IPS-15b (cell line): ENCODE data around the gene NUBP2.
"Not testable (repeated sequence)": the region's sequence is repeated elsewhere in the genome, so short reads cannot be mapped to it uniquely, and the experiment has no call there.

ENCODE experiments used
- H3K27me3 ChIP-seq: one replicate; pipeline ENCODE4 v1.6.1; 2013; ENCODE audit warnings: low read length; ENCODE audit not compliant: control insufficient read depth, insufficient read depth
- H3K36me3 ChIP-seq: one replicate; pipeline ENCODE4 v1.6.1; 2013; ENCODE audit warnings: low read length; ENCODE audit not compliant: control insufficient read depth, insufficient read depth
- H3K4me1 ChIP-seq: one replicate; pipeline ENCODE4 v1.6.1; 2013; ENCODE audit warnings: mild to moderate bottlenecking, low read length; ENCODE audit not compliant: control insufficient read depth, insufficient read depth
- H3K4me3 ChIP-seq: one replicate; pipeline ENCODE4 v1.5.1; 2013; ENCODE audit warnings: low read depth, low read length
- H3K9ac ChIP-seq: one replicate; pipeline ENCODE4 v1.6.1; 2013; ENCODE audit warnings: low read depth, mild to moderate bottlenecking, low read length
- H3K9me3 ChIP-seq: one replicate; pipeline ENCODE4 v1.6.1; 2013; ENCODE audit warnings: mild to moderate bottlenecking, low read length; ENCODE audit not compliant: control insufficient read depth, insufficient read depth

Gene NUBP2

GRCh38 chr16:1791256-1791942, 8.6 kb downstream of the NUBP2 start:
- H3K4me1 ChIP-seq: no peaks in the 10 kb centered on the region
- no peak overlapping the region for H3K9ac ChIP-seq
- H3K4me3 ChIP-seq: no peak overlapping the region
- no peaks in the 10 kb centered on the region for H3K9me3 ChIP-seq
- H3K27me3 ChIP-seq: no peaks in the 10 kb centered on the region
- peaks cover 41% of the 10 kb centered on the region for H3K36me3 ChIP-seq

- no peak overlapping the region for H3K9ac ChIP-seq
- H3K4me3 ChIP-seq: no peak overlapping the region
- no peaks in the 10 kb centered on the region for H3K9me3 ChIP-seq
- H3K27me3 ChIP-seq: no peaks in the 10 kb centered on the region
- H3K36me3 ChIP-seq: peaks cover 35% of the 10 kb centered on the region
- no peaks in the 10 kb centered on the region for H3K4me1 ChIP-seq
Measured at GRCh38 chr16:1791943-1792812, 9.4 kb downstream of the NUBP2 start.

- H3K27me3 ChIP-seq: no peaks in the 10 kb centered on the region
- no peaks in the 10 kb centered on the region for H3K4me1 ChIP-seq
- no peak overlapping the region for H3K4me3 ChIP-seq
- no peak overlapping the region for H3K9ac ChIP-seq
- H3K36me3 ChIP-seq: peaks cover 28% of the 10 kb centered on the region
- no peaks in the 10 kb centered on the region for H3K9me3 ChIP-seq
Measured at GRCh38 chr16:1792836-1793577, 10.2 kb downstream of the NUBP2 start.

GRCh38 chr16:1793578-1794220, 10.9 kb downstream of the NUBP2 start, which contains the start of gene IGFALS:
Gene IGFALS (minus strand): TSS chr16:1793705. CDS start chr16:1793652, 53 bp downstream.
- Histone ChIP-seq H3K36me3 (peaks cover 21% of the 10 kb centered on the region), H3K4me3 (no peak within 1 kb of the TSS), H3K4me1 (no peaks in the 10 kb centered on the region), H3K9me3 (no peaks in the 10 kb centered on the region), H3K27me3 (no peaks in the 10 kb centered on the region), H3K9ac (no peak within 1 kb of the TSS)

- no peak overlapping the region for H3K9ac ChIP-seq
- no peaks in the 10 kb centered on the region for H3K9me3 ChIP-seq
- H3K36me3 ChIP-seq: peaks cover 16% of the 10 kb centered on the region
- H3K4me1 ChIP-seq: no peaks in the 10 kb centered on the region
- no peaks in the 10 kb centered on the region for H3K27me3 ChIP-seq
- no peak overlapping the region for H3K4me3 ChIP-seq
Measured at GRCh38 chr16:1794221-1794871, 11.6 kb downstream of the NUBP2 start.

GRCh38 chr16:1794908-1795666, 12.3 kb downstream of the NUBP2 start:
- no peaks in the 10 kb centered on the region for H3K27me3 ChIP-seq
- H3K4me1 ChIP-seq: no peaks in the 10 kb centered on the region
- no peak overlapping the region for H3K4me3 ChIP-seq
- no peak overlapping the region for H3K9ac ChIP-seq
- H3K36me3 ChIP-seq: peaks cover 11% of the 10 kb centered on the region
- no peaks in the 10 kb centered on the region for H3K9me3 ChIP-seq

- not testable (repeated sequence) for H3K36me3 ChIP-seq, H3K4me1 ChIP-seq, H3K9ac ChIP-seq
Measured at GRCh38 chr16:1799263-1799662, 16.5 kb downstream of the NUBP2 start.

GRCh38 chr16:1800701-1801100, 17.9 kb downstream of the NUBP2 start:
- Histone ChIP-seq H3K36me3 (no peaks in the 10 kb centered on the region), H3K4me3 (no peak overlapping the region), H3K9me3 (no peaks in the 10 kb centered on the region), H3K4me1 (no peaks in the 10 kb centered on the region), H3K27me3 (no peaks in the 10 kb centered on the region), H3K9ac (no peak overlapping the region)

More at GRCh38 chr16:1799263-1799662, 16.5 kb downstream of the NUBP2 start:
- H3K4me3 ChIP-seq, H3K9me3 ChIP-seq, H3K27me3 ChIP-seq: not testable (repeated sequence)

GRCh38 chr16:1807626-1808025, 24.9 kb downstream of the NUBP2 start:
- H3K27me3 ChIP-seq: no peaks in the 10 kb centered on the region
- no peak overlapping the region for H3K9ac ChIP-seq
- H3K9me3 ChIP-seq: no peaks in the 10 kb centered on the region
- H3K36me3 ChIP-seq: peaks cover 5% of the 10 kb centered on the region
- no peaks in the 10 kb centered on the region for H3K4me1 ChIP-seq
- no peak overlapping the region for H3K4me3 ChIP-seq

GRCh38 chr16:1808691-1809090, 25.9 kb downstream of the NUBP2 start:
- Histone ChIP-seq H3K36me3 (peaks cover 5% of the 10 kb centered on the region), H3K9ac (no peak overlapping the region), H3K4me1 (no peaks in the 10 kb centered on the region), H3K4me3 (no peak overlapping the region), H3K27me3 (no peaks in the 10 kb centered on the region), H3K9me3 (no peaks in the 10 kb centered on the region)
